H1 (cell line): Measurements from ENCODE around the gene GNG11. TPM values are rescaled to one million over a fixed set of nuclear protein-coding genes. Genes with fewer than 3 reads are reported as not detected.

ENCODE experiments used
- CTCF ChIA-PET: fragments of 300-600 bp; sonication (Branson Sonifier 250); formaldehyde crosslinking; loops from one replicate; lab custom pipeline; 2021; ENCODE audit not compliant: partially characterized antibody; lab: Charles Lee
- POLR2A ChIA-PET: fragments of 300-600 bp; sonication (Branson Sonifier 250); formaldehyde crosslinking; loops from one replicate; lab custom pipeline; 2021; ENCODE audit warnings: inconsistent platforms; ENCODE audit not compliant: partially characterized antibody; lab: Charles Lee
- DNase-seq, 2 experiments: peaks; one replicate each; pipeline versions ENCODE4 v3.0.0 to v3.0.0-alpha.2; 2010 to 2022; ENCODE audit warnings: low spot score in 2 of 2, low read depth in 1 of 2, mixed read lengths in 1 of 2
- FAIRE-seq: peaks from 2 replicates; lab custom pipeline; 2011; peaks lifted over from hg19 to GRCh38; lab: Jason Lieb, UNC
- H2AFZ ChIP-seq: 2 replicates; pipeline ENCODE4 v1.8.1; 2012; ENCODE audit warnings: low read length, inconsistent platforms
- H2AK5ac ChIP-seq: 2 replicates; pipeline ENCODE4 v1.6.1; 2013; ENCODE audit warnings: low read depth, low read length
- H2BK120ac ChIP-seq: replicated peaks from 2 replicates; pipeline ENCODE3; 2013; ENCODE audit warnings: low read depth, low read length, inconsistent platforms
- H2BK12ac ChIP-seq: 2 replicates; pipeline ENCODE4 v1.6.1; 2013; ENCODE audit warnings: low read depth, low read length
- H2BK15ac ChIP-seq: 2 replicates; pipeline ENCODE4 v1.6.1; 2013; ENCODE audit warnings: low read length
- H2BK20ac ChIP-seq: 2 replicates; pipeline ENCODE4 v1.6.1; 2013; ENCODE audit warnings: low read length
- H2BK5ac ChIP-seq: 2 replicates; pipeline ENCODE4 v1.6.1; 2013; ENCODE audit warnings: low read depth, low read length
- H3K14ac ChIP-seq: 2 replicates; pipeline ENCODE4 v1.6.1; 2013; ENCODE audit warnings: inconsistent platforms; ENCODE audit not compliant: insufficient read length
- H3K18ac ChIP-seq: 2 replicates; pipeline ENCODE4 v1.6.1; 2013; ENCODE audit warnings: low read length; ENCODE audit errors: extremely low read depth
- H3K23ac ChIP-seq: 2 replicates; pipeline ENCODE4 v1.6.1; 2013; ENCODE audit warnings: inconsistent platforms; ENCODE audit not compliant: insufficient read length
- H3K23me2 ChIP-seq: 2 replicates; pipeline ENCODE4 v1.6.1; 2013; ENCODE audit warnings: low read depth, low read length
- H3K27ac ChIP-seq: 2 replicates; pipeline ENCODE4 v1.6.1; 2011; ENCODE audit warnings: low read depth, low read length, inconsistent platforms
- H3K27me3 ChIP-seq, 4 experiments: replicated peaks in 1 of 4; 1 replicate in 1 of 4; 2 replicates in 3 of 4; pipeline versions ENCODE4 v1.6.1 to v1.8.1; 2011 to 2013; ENCODE audit warnings: low read length in 3 of 4, mild to moderate bottlenecking in 3 of 4, inconsistent platforms in 2 of 4, mixed read lengths in 2 of 4, moderate library complexity in 1 of 4; ENCODE audit not compliant: control insufficient read depth in 3 of 4, insufficient read depth in 3 of 4; ENCODE audit errors: extremely low read depth in 1 of 4
- H3K36me3 ChIP-seq, 4 experiments: 2 replicates each; pipeline versions ENCODE4 v1.6.1 to v1.8.1; 2011 to 2013; ENCODE audit warnings: mild to moderate bottlenecking in 4 of 4, low read length in 3 of 4, moderate library complexity in 2 of 4, control low read depth in 1 of 4, inconsistent platforms in 1 of 4; ENCODE audit not compliant: insufficient read depth in 4 of 4, control insufficient read depth in 2 of 4
- H3K4ac ChIP-seq: replicated peaks from 2 replicates; pipeline ENCODE3; 2013; ENCODE audit warnings: low read length, low read depth, mixed read lengths, inconsistent platforms; ENCODE audit not compliant: insufficient read length
- H3K4me1 ChIP-seq, 4 experiments: replicated peaks in 1 of 4; 1 replicate in 1 of 4; 2 replicates in 3 of 4; pipeline versions ENCODE4 v1.6.1 to v1.8.1; 2011 to 2013; ENCODE audit warnings: low read length in 3 of 4, inconsistent platforms in 2 of 4, mixed read lengths in 1 of 4; ENCODE audit not compliant: insufficient read depth in 4 of 4, control insufficient read depth in 3 of 4
- H3K4me2 ChIP-seq, 2 experiments: 2 replicates each; pipeline versions ENCODE4 v1.6.1 to v1.8.1; 2011 to 2013; ENCODE audit warnings: low read depth in 2 of 2, low read length in 2 of 2, control low read depth in 1 of 2, inconsistent platforms in 1 of 2, mild to moderate bottlenecking in 1 of 2; ENCODE audit not compliant: insufficient read depth in 1 of 2
- H3K4me3 ChIP-seq, 4 experiments: fragments of 200-600, 300-600 bp in 1 of 4; sonication (generic), shearing (Covaris generic), sonication (Bioruptor Twin) in 1 of 4; 2 replicates each; pipeline versions ENCODE4 v1.5.1 to v1.8.1; 2011 to 2016; ENCODE audit warnings: low read length in 4 of 4, low read depth in 3 of 4, control low read depth in 2 of 4, inconsistent platforms in 2 of 4, mild to moderate bottlenecking in 2 of 4, mixed read lengths in 1 of 4, moderate library complexity in 1 of 4; ENCODE audit not compliant: insufficient read depth in 2 of 4; ENCODE audit errors: extremely low read depth in 1 of 4
- H3K56ac ChIP-seq: replicated peaks from 2 replicates; pipeline ENCODE3; 2013; ENCODE audit warnings: low read depth, mild to moderate bottlenecking, mixed read lengths, low read length, inconsistent platforms; ENCODE audit not compliant: insufficient read length
- H3K79me1 ChIP-seq: 2 replicates; pipeline ENCODE4 v1.6.1; 2013; ENCODE audit warnings: low read depth, low read length, control low read depth
- H3K79me2 ChIP-seq, 2 experiments: 2 replicates each; pipeline versions ENCODE4 v1.6.1 to v1.8.1; 2012 to 2013; ENCODE audit warnings: low read length in 2 of 2, mild to moderate bottlenecking in 2 of 2, inconsistent platforms in 1 of 2; ENCODE audit not compliant: insufficient read depth in 2 of 2, control insufficient read depth in 1 of 2
- H3K9ac ChIP-seq, 4 experiments: replicated peaks in 1 of 4; 1 replicate in 1 of 4; 2 replicates in 3 of 4; pipeline versions ENCODE4 v1.6.1 to v1.8.1; 2011 to 2013; ENCODE audit warnings: low read depth in 3 of 4, low read length in 3 of 4, control low read depth in 2 of 4, mild to moderate bottlenecking in 2 of 4, moderate library complexity in 2 of 4, inconsistent platforms in 1 of 4; ENCODE audit errors: extremely low read depth in 1 of 4
- H3K9me3 ChIP-seq, 2 experiments: 2 replicates each; pipeline versions ENCODE4 v1.6.1 to v1.8.1; 2012 to 2013; ENCODE audit warnings: mild to moderate bottlenecking in 2 of 2, moderate library complexity in 2 of 2, control low read depth in 1 of 2, inconsistent platforms in 1 of 2, low read depth in 1 of 2, low read length in 1 of 2, mixed read lengths in 1 of 2; ENCODE audit not compliant: insufficient read depth in 2 of 2
- H4K20me1 ChIP-seq, 2 experiments: replicated peaks in 1 of 2; 2 replicates each; pipeline versions ENCODE3 to v1.8.1; 2011 to 2013; ENCODE audit warnings: inconsistent platforms in 2 of 2, low read length in 2 of 2, mild to moderate bottlenecking in 1 of 2; ENCODE audit not compliant: insufficient read depth in 2 of 2, control insufficient read depth in 1 of 2
- H4K5ac ChIP-seq: 2 replicates; pipeline ENCODE4 v1.6.1; 2013; ENCODE audit warnings: low read length, low read depth, mixed read lengths, inconsistent platforms; ENCODE audit not compliant: insufficient read length
- H4K8ac ChIP-seq: 2 replicates; pipeline ENCODE4 v1.8.0; 2013; ENCODE audit warnings: mild to moderate bottlenecking, moderate library complexity, low read length, inconsistent platforms; ENCODE audit not compliant: insufficient read depth; ENCODE audit errors: extremely low read depth
- H4K91ac ChIP-seq: replicated peaks from 2 replicates; pipeline ENCODE3; 2013; ENCODE audit warnings: low read length, mixed read lengths, inconsistent platforms; ENCODE audit not compliant: insufficient read length
- CREB1 ChIP-seq: IDR thresholded peaks from 2 replicates; pipeline ENCODE4 v1.6.1; 2012; ENCODE audit warnings: inconsistent platforms
- E2F6 ChIP-seq: IDR thresholded peaks from 2 replicates; pipeline ENCODE4 v1.6.1; 2012; ENCODE audit warnings: inconsistent platforms
- FOSL1 ChIP-seq: IDR thresholded peaks from 2 replicates; pipeline ENCODE4 v1.6.1; 2011; ENCODE audit warnings: mild to moderate bottlenecking, low read depth, low read length, moderate library complexity; ENCODE audit not compliant: insufficient read depth
- NRF1 ChIP-seq: IDR thresholded peaks from 2 replicates; pipeline ENCODE4 v1.6.1; 2011; ENCODE audit warnings: mild to moderate bottlenecking, low read depth, low read length, improper control_type of control experiment
- PHF8 ChIP-seq: fragments of 200-600 bp; sonication (generic); conservative IDR thresholded peaks from 2 replicates; pipeline ENCODE4 v1.7.1; 2012; ENCODE audit warnings: low read depth, mild to moderate bottlenecking, inconsistent platforms, low read length, moderate library complexity
- RAD21 ChIP-seq, 2 experiments: IDR thresholded peaks in 1 of 2; conservative IDR thresholded peaks in 1 of 2; 2 replicates each; pipeline ENCODE4 v1.6.1; 2011; ENCODE audit warnings: low read depth in 2 of 2, low read length in 2 of 2, improper control_type of control experiment in 1 of 2, inconsistent platforms in 1 of 2, mild to moderate bottlenecking in 1 of 2, moderate library complexity in 1 of 2
- RNF2 ChIP-seq: fragments of 200-900, 300-1000 bp; sonication (generic); IDR thresholded peaks from 2 replicates; pipeline ENCODE4 v1.7.1; 2016; ENCODE audit warnings: borderline replicate concordance, low read depth, mild to moderate bottlenecking, antibody characterized with exemption, low read length; ENCODE audit not compliant: poor library complexity, severe bottlenecking; ENCODE audit errors: missing control alignments
- RXRA ChIP-seq: IDR thresholded peaks from 2 replicates; pipeline ENCODE4 v1.6.1; 2011; ENCODE audit warnings: low read depth, mild to moderate bottlenecking, low read length, moderate library complexity; ENCODE audit not compliant: insufficient read depth
- USF2 ChIP-seq: IDR thresholded peaks from 2 replicates; pipeline ENCODE4 v1.6.1; 2011; ENCODE audit warnings: low read length, improper control_type of control experiment
- WGBS, 2 experiments: shearing (Covaris generic) in 1 of 2; methylation state at CpG; one replicate each; pipeline versions ENCODE4 v1.1.6 to v1.1.7; 2013 to 2015; ENCODE audit warnings: low lambda C conversion rate in 2 of 2, mixed read lengths in 2 of 2, inconsistent platforms in 1 of 2, low coverage in 1 of 2, missing lambda C conversion rate in 1 of 2; ENCODE audit not compliant: insufficient replicate concordance in 2 of 2, insufficient coverage in 1 of 2, insufficient read length in 1 of 2; ENCODE audit errors: extremely low coverage in 1 of 2, missing lambda C conversion rate in 1 of 2; 5-methylcytosine and 5-hydroxymethylcytosine counted together
- polyA plus RNA-seq, 7 experiments: library from polyadenylated mRNA; depleted of rRNA in 3 of 7; stranded (reverse) in 5 of 7; unstranded in 2 of 7; fragments of >200 nt in 5 of 7; fragments of 200-250 nt in 2 of 7; gene quantifications; 1 replicate in 5 of 7; 2 replicates in 1 of 7; 4 replicates in 1 of 7; pipeline versions ENCODE4 v1.2.1 to v1.2.3, GENCODE V29; 2011 to 2013; ENCODE audit warnings: missing spikeins in 2 of 7, mixed read lengths in 2 of 7
- total RNA-seq: library from RNA; stranded (reverse); fragmentation: NEBNext Ultra II Directional; extraction: Animal tissue kit (Norgen Biotek cat#: 25700); gene quantifications from 2 replicates; pipeline ENCODE4 v1.2.1, GENCODE V29; 2021

Gene GNG11
- total and polyA plus RNA-seq, 2 of the 8 experiments (the other 6 are each of a cell fraction or from before 2014, with no cell fraction given): 0.38 to 1.3 TPM

- 1% methylated on average over 34 of the region's 49 CpGs; no CpG with 5 or more reads in 1 of the 2 experiments for WGBS, 2 experiments
- no peaks in the 10 kb centered on the region for H3K36me3 ChIP-seq
- peak within 1 kb of the TSS; percentile 95 for H2AFZ ChIP-seq
- H3K4me3 ChIP-seq: peak within 1 kb of the TSS; percentile 66 to 84 (median 74)
- H2BK15ac ChIP-seq: peak within 1 kb of the TSS; percentile 18
- no peak within 1 kb of the TSS for H3K4ac ChIP-seq
- no peak within 1 kb of the TSS for H3K27ac ChIP-seq
- H2BK20ac ChIP-seq: no peak within 1 kb of the TSS
- H3K23ac ChIP-seq: no peak within 1 kb of the TSS
- H3K56ac ChIP-seq: no peak within 1 kb of the TSS
- no peak within 1 kb of the TSS for H2AK5ac ChIP-seq
- H3K27me3 ChIP-seq: peaks cover 0 to 25% (median 6%) of the 10 kb centered on the region in 4 experiments; a peak in 5 of 7 replicates
- H3K14ac ChIP-seq: no peak within 1 kb of the TSS
- H3K79me2 ChIP-seq: no peaks in the 10 kb centered on the region
- H4K5ac ChIP-seq: no peak within 1 kb of the TSS
- H4K20me1 ChIP-seq: no peaks in the 10 kb centered on the region
- H2BK12ac ChIP-seq: no peak within 1 kb of the TSS
- no peaks in the 10 kb centered on the region for H3K9me3 ChIP-seq
- no peak within 1 kb of the TSS; the same call in 1 of the 2 replicates for H2BK5ac ChIP-seq
- H3K79me1 ChIP-seq: no peaks in the 10 kb centered on the region
- POLR2A ChIA-PET: interaction anchor here (0.7 to 1.6 kb wide), 3 partner anchors 11 to 112 kb away, joined by 3 to 4 read pairs (median 4); partner anchors contain the start of gene GNG11
- H3K4me1 ChIP-seq: no peaks in the 10 kb centered on the region
- peaks cover 6% of the 10 kb centered on the region; the same call in 1 of the 2 replicates for H3K23me2 ChIP-seq
- CTCF ChIA-PET: interaction anchor here (0.6 to 6.3 kb wide), 16 partner anchors 10 to 644 kb away, joined by 3 to 47 read pairs (median 3); partner anchors contain the start of gene GNGT1
- peak within 1 kb of the TSS; percentile 66 to 81 for H3K4me2 ChIP-seq
- FAIRE-seq (no peak), DNase-seq (peak; percentile 43 to 74)
- peak within 1 kb of the TSS in 2 of 4 experiments; percentile 13 to 16; a peak in 4 of 7 replicates for H3K9ac ChIP-seq
- H3K18ac ChIP-seq: peak within 1 kb of the TSS; percentile 67
- H4K8ac ChIP-seq: no peak within 1 kb of the TSS
- no peak within 1 kb of the TSS for H4K91ac ChIP-seq
- no peak within 1 kb of the TSS for H2BK120ac ChIP-seq
- TF ChIP-seq NRF1 (no peak), CREB1 (no peak), E2F6 (peak; percentile 10; the same call in 1 of the 2 replicates), RAD21 (IDR thresholded peaks at IDR 0.05 in 1 of 2, conservative IDR thresholded peaks at IDR 0.05 in 1 of 2; ENCODE audit: low read depth in 2 of 2, low read length in 2 of 2) (peak; percentile 13 to 15; a peak in 2 of 4 replicates), PHF8 (0 out of 2 replicates have a peak, but pooled peaks have one; percentile 46), FOSL1 (no peak), RXRA (no peak), USF2 (no peak), RNF2 (no peak)
Observed at GRCh38 chr7:93890464-93891068, 31.0 kb upstream of the GNG11 start, which contains the start of gene TFPI2. TFPI2 (minus strand) TSS chr7:93890753; CDS start chr7:93890678, 75 bp downstream.
